Endodermal cell (in vitro differentiated cells): Measurements from ENCODE around the gene SLC4A8. TPM values are rescaled to one million over a fixed set of nuclear protein-coding genes. Genes with fewer than 3 reads are reported as not detected.
A peak's percentile ranks its signal among the peaks of the same experiment; 100 is the strongest.

Experiments
- DNase-seq: peaks from one replicate; pipeline ENCODE4 v3.0.0-alpha.2; 2017
- H3K27ac ChIP-seq: 2 replicates; pipeline ENCODE4 v1.5.1; 2013; ENCODE audit warnings: mild to moderate bottlenecking, low read depth, low read length, moderate library complexity
- H3K27me3 ChIP-seq: 2 replicates; pipeline ENCODE4 v1.6.1; 2013; ENCODE audit warnings: mild to moderate bottlenecking, low read length, moderate library complexity; ENCODE audit not compliant: insufficient read depth, control insufficient read depth, poor library complexity, severe bottlenecking
- H3K36me3 ChIP-seq: 2 replicates; pipeline ENCODE4 v1.7.0; 2013; ENCODE audit warnings: mild to moderate bottlenecking, low read length, moderate library complexity; ENCODE audit not compliant: control insufficient read depth, insufficient read depth
- H3K4me1 ChIP-seq: one replicate; pipeline ENCODE4 v1.7.0; 2013; ENCODE audit warnings: low read length; ENCODE audit not compliant: control insufficient read depth, insufficient read depth
- H3K4me3 ChIP-seq: 2 replicates; pipeline ENCODE4 v1.5.1; 2013; ENCODE audit warnings: mild to moderate bottlenecking, low read length, moderate library complexity
- H3K9ac ChIP-seq: 2 replicates; pipeline ENCODE4 v1.6.1; 2013; ENCODE audit warnings: mild to moderate bottlenecking, low read length, moderate library complexity; ENCODE audit not compliant: poor library complexity, severe bottlenecking; ENCODE audit errors: extremely low read depth
- H3K9me3 ChIP-seq: 2 replicates; pipeline ENCODE4 v1.6.1; 2013; ENCODE audit warnings: mild to moderate bottlenecking, low read length, moderate library complexity; ENCODE audit not compliant: control insufficient read depth
- H3K27ac Mint-ChIP-seq: 2 replicates; pipeline ENCODE4 v1.8.0; 2020; ENCODE audit warnings: mixed read lengths
- H3K27me3 Mint-ChIP-seq: 2 replicates; pipeline ENCODE4 v1.8.0; 2021; ENCODE audit warnings: mild to moderate bottlenecking, mixed read lengths; ENCODE audit not compliant: insufficient read depth
- H3K36me3 Mint-ChIP-seq: 2 replicates; pipeline ENCODE4 v1.8.0; 2020; ENCODE audit warnings: low read depth, mixed read lengths
- H3K4me1 Mint-ChIP-seq: 2 replicates; pipeline ENCODE4 v1.8.0; 2020; ENCODE audit warnings: mixed read lengths
- H3K4me3 Mint-ChIP-seq: 2 replicates; pipeline ENCODE4 v1.8.0; 2020; ENCODE audit warnings: mild to moderate bottlenecking, moderate library complexity, mixed read lengths
- H3K9me3 Mint-ChIP-seq: 2 replicates; pipeline ENCODE4 v1.8.0; 2020; ENCODE audit warnings: mild to moderate bottlenecking, mixed read lengths
- CTCF ChIP-seq: fragments of 200-600 bp; sonication (generic); conservative IDR thresholded peaks from 2 replicates; pipeline ENCODE4 v1.5.0; 2021; ENCODE audit warnings: antibody characterized with exemption, mild to moderate bottlenecking
- WGBS, 2 experiments: methylation state at CpG; one replicate each; pipeline versions ENCODE4 v1.1.5 to v1.1.7; 2013; ENCODE audit warnings: missing lambda C conversion rate in 2 of 2, mixed read lengths in 1 of 2; ENCODE audit not compliant: insufficient coverage in 1 of 2, insufficient read length in 1 of 2; 5-methylcytosine and 5-hydroxymethylcytosine counted together
- total RNA-seq, 2 donors: library from RNA; stranded (reverse); fragmentation: NEBNext Ultra II Directional in 1 of 2; extraction: Animal tissue kit (Norgen Biotek cat#: 25700) in 1 of 2; gene quantifications; 2 replicates in 1 of 2; 3 replicates in 1 of 2; pipeline ENCODE4 v1.2.1, GENCODE V29; 2021

SLC4A8 gene
- total RNA-seq, 2 donors from 2014 or later: 25.8 to 26.4 TPM

- Histone ChIP-seq H3K4me3 (no peak overlapping the region), H3K9ac (no peak overlapping the region), H3K27ac (no peak overlapping the region), H3K36me3 (no peaks in the 10 kb centered on the region), H3K9me3 (no peaks in the 10 kb centered on the region), H3K27me3 (no peaks in the 10 kb centered on the region), H3K4me1 (peaks cover 5% of the 10 kb centered on the region)
- Mint-ChIP-seq H3K9me3 (no peaks in the 10 kb centered on the region), H3K36me3 (peaks cover 2% of the 10 kb centered on the region), H3K4me1 (peaks cover 24% of the 10 kb centered on the region), H3K27ac (no peak overlapping the region), H3K4me3 (no peak overlapping the region), H3K27me3 (peaks cover 6% of the 10 kb centered on the region)
- peak; percentile 87 for DNase-seq
- TF ChIP-seq CTCF: peak; percentile 62
- WGBS, 2 experiments: 84 to 86% methylated on average over 6 to 13 of the region's 13 CpGs
Observed at GRCh38 chr12:51520576-51521325, 96.1 kb downstream of the SLC4A8 start.

GRCh38 chr12:51521554-51522276 is 97.1 kb downstream of the SLC4A8 start:
- no peak overlapping the region for H3K27ac ChIP-seq
- no peak overlapping the region for H3K9ac ChIP-seq
- H3K4me1 ChIP-seq: peaks cover 5% of the 10 kb centered on the region
- Mint-ChIP-seq H3K9me3 (no peaks in the 10 kb centered on the region), H3K4me3 (no peak overlapping the region), H3K4me1 (peaks cover 18% of the 10 kb centered on the region), H3K36me3 (no peaks in the 10 kb centered on the region), H3K27ac (no peak overlapping the region), H3K27me3 (peaks cover 6% of the 10 kb centered on the region)
- TF ChIP-seq CTCF: peak; percentile 25
- no peaks in the 10 kb centered on the region for H3K36me3 ChIP-seq
- H3K27me3 ChIP-seq: no peaks in the 10 kb centered on the region
- 94 to 100% methylated on average over 8 to 9 of the region's 9 CpGs for WGBS, 2 experiments
- no peaks in the 10 kb centered on the region for H3K9me3 ChIP-seq
- H3K4me3 ChIP-seq: no peak overlapping the region
- DNase-seq: peak; percentile 28

GRCh38 chr12:51522696-51523095 is 98.1 kb downstream of the SLC4A8 start:
- Histone ChIP-seq H3K9me3 (no peaks in the 10 kb centered on the region), H3K36me3 (no peaks in the 10 kb centered on the region), H3K4me1 (peaks cover 5% of the 10 kb centered on the region), H3K27me3 (no peaks in the 10 kb centered on the region), H3K9ac (no peak overlapping the region), H3K27ac (no peak overlapping the region), H3K4me3 (no peak overlapping the region)
- no peak overlapping the region for H3K27ac Mint-ChIP-seq
- 84 to 90% methylated on average over 3 to 5 of the region's 5 CpGs for WGBS, 2 experiments
- no peak overlapping the region for H3K4me3 Mint-ChIP-seq
- H3K36me3 Mint-ChIP-seq: no peaks in the 10 kb centered on the region
- H3K27me3 Mint-ChIP-seq: peaks cover 8% of the 10 kb centered on the region
- peaks cover 20% of the 10 kb centered on the region for H3K4me1 Mint-ChIP-seq
- TF ChIP-seq CTCF: no peak
- no peak for DNase-seq
- H3K9me3 Mint-ChIP-seq: no peaks in the 10 kb centered on the region
